Measurements from ENCODE around the gene PLA2G4E.

- TF ChIP-seq CTCF (IDR thresholded peaks at IDR 0.05) (no peak), ZFX (IDR thresholded peaks at IDR 0.05; ENCODE audit: borderline replicate concordance) (no peak)
Observed at GRCh38 chr15:42020713-42021273, at the start of gene PLA2G4E.

Measured in 22Rv1 (cell line).